Colonic mucosa (tissue), 4 donors: ENCODE data around the gene THAP6. TPM values are rescaled to one million over a fixed set of nuclear protein-coding genes. Genes with fewer than 3 reads are reported as not detected.
"Not testable (repeated sequence)": the region's sequence is repeated elsewhere in the genome, so short reads cannot be mapped to it uniquely, and the experiment has no call there.

Source experiments
- DNase-seq: peaks from one replicate; pipeline ENCODE4 v3.0.0-alpha.2; 2020
- H3K27ac ChIP-seq: fragments of 200-600 bp; one replicate; pipeline ENCODE4 v1.8.0; 2021
- H3K27me3 ChIP-seq: fragments of 200-600 bp; one replicate; pipeline ENCODE4 v1.8.0; 2021
- H3K36me3 ChIP-seq: fragments of 200-600 bp; one replicate; pipeline ENCODE4 v1.8.0; 2021
- H3K4me1 ChIP-seq: fragments of 200-600 bp; one replicate; pipeline ENCODE4 v1.8.0; 2021; ENCODE audit warnings: mild to moderate bottlenecking
- H3K4me3 ChIP-seq: fragments of 200-600 bp; one replicate; pipeline ENCODE4 v1.8.0; 2021
- H3K9ac ChIP-seq, 2 donors: one replicate each; pipeline ENCODE4 v1.7.0; 2013; ENCODE audit warnings: control low read depth in 2 of 2, low read depth in 2 of 2, low read length in 2 of 2
- H3K9me3 ChIP-seq: fragments of 200-600 bp; one replicate; pipeline ENCODE4 v1.8.0; 2021
- CTCF ChIP-seq: fragments of 200-600 bp; IDR thresholded peaks from one replicate; pipeline ENCODE4 v1.8.0; 2022; ENCODE audit warnings: antibody characterized with exemption, mild to moderate bottlenecking
- intact Hi-C: fragments of 100-400 bp; cut with DNase I; formaldehyde crosslinking; loops from one replicate; pipeline ENCODE4 v1.14.1; 2022
- total RNA-seq, 2 donors: library from RNA; stranded (reverse); fragmentation: NEBNext Ultra II Directional in 1 of 2; extraction: Animal tissue kit (Norgen Biotek cat#: 25700) in 1 of 2; gene quantifications; one replicate each; pipeline ENCODE4 v1.2.1, GENCODE V29; 2021
- donor health status: healthy.
- donor health status: DM: no; HTN: no; CAD: no.
- donor health status: DM: no; HTN: no; CAD: no.

Gene THAP6
- total RNA-seq, 2 donors from 2014 or later, result 11.0 to 13.2 TPM

GRCh38 chr4:75498041-75498440 is 16.2 kb upstream of the THAP6 start:
- no peak for TF ChIP-seq CTCF
- no peaks in the 10 kb centered on the region for H3K27me3 ChIP-seq
- DNase-seq, result no peak
- H3K9me3 ChIP-seq, result no peaks in the 10 kb centered on the region
- H3K36me3 ChIP-seq, result no peaks in the 10 kb centered on the region
- H3K9ac ChIP-seq, result no peak overlapping the region
- H3K27ac ChIP-seq, result no peak overlapping the region
- H3K4me1 ChIP-seq, result no peaks in the 10 kb centered on the region
- intact Hi-C loops, result loop anchor here (10.0 kb wide), 1 partner anchor 563 kb away; the partner anchor contains the start of gene PARM1
- no peak overlapping the region for H3K4me3 ChIP-seq

GRCh38 chr4:75499900-75500299 is 14.4 kb upstream of the THAP6 start:
- Histone ChIP-seq H3K9ac (no peak overlapping the region), H3K27ac (no peak overlapping the region), H3K27me3 (no peaks in the 10 kb centered on the region), H3K9me3 (no peaks in the 10 kb centered on the region), H3K4me3 (no peak overlapping the region), H3K4me1 (no peaks in the 10 kb centered on the region), H3K36me3 (no peaks in the 10 kb centered on the region)
- TF ChIP-seq CTCF, result no peak
- no peak for DNase-seq
- intact Hi-C loops, result loop anchor here (10.0 kb wide), 1 partner anchor 565 kb away; the partner anchor contains the start of gene PARM1

GRCh38 chr4:75502671-75503070 is 11.6 kb upstream of the THAP6 start:
- Histone ChIP-seq H3K27ac (no peak overlapping the region), H3K36me3 (no peaks in the 10 kb centered on the region), H3K9me3 (no peaks in the 10 kb centered on the region), H3K9ac (no peak overlapping the region), H3K4me1 (no peaks in the 10 kb centered on the region), H3K27me3 (no peaks in the 10 kb centered on the region), H3K4me3 (no peak overlapping the region)
- no peak for DNase-seq
- TF ChIP-seq CTCF, result no peak
- intact Hi-C loops, result no loop called here

- no peak overlapping the region for H3K27ac ChIP-seq
Measured at GRCh38 chr4:75505630-75506029, 8.6 kb upstream of the THAP6 start.

GRCh38 chr4:75509592-75509991 is 4.7 kb upstream of the THAP6 start:
- H3K9me3 ChIP-seq, H3K4me3 ChIP-seq, H3K9ac ChIP-seq, DNase-seq, H3K4me1 ChIP-seq, H3K27ac ChIP-seq, H3K36me3 ChIP-seq, H3K27me3 ChIP-seq, intact Hi-C loops: not testable (repeated sequence)

More at GRCh38 chr4:75505630-75506029, 8.6 kb upstream of the THAP6 start:
- no peaks in the 10 kb centered on the region for H3K36me3 ChIP-seq
- H3K4me3 ChIP-seq, result no peak overlapping the region
- H3K9ac ChIP-seq, result no peak overlapping the region
- TF ChIP-seq CTCF, result no peak
- DNase-seq, result no peak
- no peaks in the 10 kb centered on the region for H3K9me3 ChIP-seq
- H3K4me1 ChIP-seq, result no peaks in the 10 kb centered on the region
- intact Hi-C loops, result no loop called here
- no peaks in the 10 kb centered on the region for H3K27me3 ChIP-seq

- no peak for DNase-seq
- no peak overlapping the region for H3K4me3 ChIP-seq
Measured at GRCh38 chr4:75511841-75512240, 2.4 kb upstream of the THAP6 start.

More at GRCh38 chr4:75511841-75512240, 2.4 kb upstream of the THAP6 start:
- no peaks in the 10 kb centered on the region for H3K36me3 ChIP-seq
- H3K27me3 ChIP-seq, result no peaks in the 10 kb centered on the region
- intact Hi-C loops, result no loop called here
- peak overlapping the region in 1 of 2 donors; percentile 49 for H3K9ac ChIP-seq
- peak overlapping the region; percentile 56 for H3K27ac ChIP-seq
- TF ChIP-seq CTCF, result no peak
- H3K4me1 ChIP-seq, result no peaks in the 10 kb centered on the region
- no peaks in the 10 kb centered on the region for H3K9me3 ChIP-seq
